ENCODE measurements around the gene CALN1.

DNA sequence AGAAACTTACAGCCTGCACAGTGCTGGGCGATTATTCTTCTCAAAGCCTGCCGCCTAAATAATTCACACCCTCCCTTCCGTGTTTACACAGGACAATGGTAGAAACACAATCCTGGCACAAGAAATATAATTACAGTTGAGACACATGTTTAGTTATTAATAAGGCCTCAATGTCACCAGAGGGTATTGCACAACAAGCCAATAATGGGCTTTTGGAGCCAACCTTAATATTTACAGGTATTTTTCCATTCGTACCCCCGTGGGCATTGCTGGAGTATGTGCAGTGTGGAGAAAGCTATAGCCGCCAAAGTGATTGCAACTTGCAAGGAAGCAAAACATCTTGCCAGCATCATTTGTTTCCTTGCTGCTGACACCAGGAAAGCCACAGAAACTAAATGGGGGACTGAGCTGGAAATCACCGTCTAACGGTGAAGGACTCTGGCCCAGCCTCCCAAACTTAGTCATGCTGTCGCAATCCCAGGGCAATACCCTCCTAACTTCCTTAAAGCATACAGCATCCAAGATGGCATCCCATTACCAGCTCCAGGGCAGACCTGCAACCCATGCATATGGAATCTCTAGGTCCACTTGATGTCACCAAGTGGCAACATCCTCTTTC is 8.6 kb downstream of the CALN1 start:
- TF ChIP-seq, protein P1, sequence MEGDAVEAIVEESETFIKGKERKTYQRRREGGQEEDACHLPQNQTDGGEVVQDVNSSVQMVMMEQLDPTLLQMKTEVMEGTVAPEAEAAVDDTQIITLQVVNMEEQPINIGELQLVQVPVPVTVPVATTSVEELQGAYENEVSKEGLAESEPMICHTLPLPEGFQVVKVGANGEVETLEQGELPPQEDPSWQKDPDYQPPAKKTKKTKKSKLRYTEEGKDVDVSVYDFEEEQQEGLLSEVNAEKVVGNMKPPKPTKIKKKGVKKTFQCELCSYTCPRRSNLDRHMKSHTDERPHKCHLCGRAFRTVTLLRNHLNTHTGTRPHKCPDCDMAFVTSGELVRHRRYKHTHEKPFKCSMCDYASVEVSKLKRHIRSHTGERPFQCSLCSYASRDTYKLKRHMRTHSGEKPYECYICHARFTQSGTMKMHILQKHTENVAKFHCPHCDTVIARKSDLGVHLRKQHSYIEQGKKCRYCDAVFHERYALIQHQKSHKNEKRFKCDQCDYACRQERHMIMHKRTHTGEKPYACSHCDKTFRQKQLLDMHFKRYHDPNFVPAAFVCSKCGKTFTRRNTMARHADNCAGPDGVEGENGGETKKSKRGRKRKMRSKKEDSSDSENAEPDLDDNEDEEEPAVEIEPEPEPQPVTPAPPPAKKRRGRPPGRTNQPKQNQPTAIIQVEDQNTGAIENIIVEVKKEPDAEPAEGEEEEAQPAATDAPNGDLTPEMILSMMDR (IDR thresholded peaks at IDR 0.05) = no peak
- no peak for TF ChIP-seq POLR2A (IDR thresholded peaks at IDR 0.05)

All from prostate gland (tissue), 2 donors.